Measurements from ENCODE around the gene LPIN2.

The LPIN2 gene

DNA sequence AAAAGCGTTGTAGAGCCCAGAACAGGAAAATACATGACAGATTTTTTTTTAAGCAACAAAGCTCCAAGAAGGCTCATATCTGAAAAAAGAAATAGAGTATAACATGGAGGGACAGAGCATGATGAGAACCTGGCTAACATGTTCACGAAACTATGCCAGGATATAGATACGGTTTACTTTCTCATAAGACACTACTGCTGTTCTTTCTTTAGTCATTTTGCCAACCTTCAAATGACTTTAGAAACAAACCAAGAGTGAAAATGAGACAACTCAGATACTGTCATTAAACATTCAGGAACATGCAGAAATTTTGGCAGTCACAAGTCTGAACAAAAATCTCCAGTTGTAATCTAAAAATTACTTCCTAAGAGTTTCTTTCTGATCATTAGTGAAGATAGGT, 14.3 kb downstream of the LPIN2 start:
- DNase-seq = no peak

DNA sequence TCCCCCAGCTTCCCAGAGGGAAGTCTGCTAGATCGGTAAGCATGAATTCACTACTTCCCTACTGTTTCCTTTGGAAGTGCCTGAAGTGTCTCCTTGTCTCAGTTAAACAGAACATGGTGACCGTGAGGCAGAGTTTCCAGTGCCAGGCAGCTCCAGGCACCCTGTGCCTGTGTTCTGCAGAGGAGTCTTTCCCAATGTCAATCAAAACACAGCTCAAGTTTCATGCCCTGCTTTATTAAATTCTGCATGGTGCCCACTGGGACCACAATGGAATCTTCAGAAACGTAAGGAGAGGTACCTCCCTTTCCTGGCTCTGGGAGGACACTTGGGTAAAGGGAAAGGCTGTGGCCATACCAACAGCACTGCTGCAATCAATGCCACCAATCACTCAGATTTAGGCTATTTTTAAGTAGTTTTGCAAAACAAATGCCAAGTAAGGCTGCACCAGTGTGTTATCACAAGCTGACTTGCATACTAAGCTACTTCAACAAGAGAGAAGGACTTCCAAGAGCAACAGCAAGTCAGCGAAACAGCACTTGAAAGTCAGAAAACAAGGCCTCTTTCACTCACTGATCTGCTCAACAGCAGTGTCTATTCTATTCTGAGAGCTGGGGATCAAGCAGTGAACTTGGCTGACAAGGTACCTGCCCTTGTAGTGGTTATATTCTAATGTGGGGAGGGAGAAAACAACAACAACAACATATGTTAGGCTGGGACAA, 14.9 kb downstream of the LPIN2 start:
- no peak for DNase-seq

DNA sequence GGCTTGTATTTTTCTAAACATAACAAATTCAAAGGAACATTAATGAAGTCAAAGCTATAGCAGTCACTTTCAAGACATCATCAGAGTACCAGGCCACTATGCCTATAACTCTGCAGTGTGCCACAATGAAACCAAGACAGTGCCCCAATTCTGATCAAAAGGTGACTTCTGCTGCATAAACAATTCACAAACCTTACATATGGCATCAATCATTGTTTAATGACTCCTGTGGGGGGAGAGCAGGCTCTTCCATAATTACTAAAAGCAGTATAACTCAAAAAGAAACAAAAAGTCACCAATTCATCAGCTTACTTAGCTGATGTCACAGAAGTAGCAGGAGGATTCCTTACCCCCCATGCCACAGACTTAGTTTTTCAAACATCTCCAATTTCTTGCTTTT, 15.5 kb downstream of the LPIN2 start:
- no peak for DNase-seq

DNA sequence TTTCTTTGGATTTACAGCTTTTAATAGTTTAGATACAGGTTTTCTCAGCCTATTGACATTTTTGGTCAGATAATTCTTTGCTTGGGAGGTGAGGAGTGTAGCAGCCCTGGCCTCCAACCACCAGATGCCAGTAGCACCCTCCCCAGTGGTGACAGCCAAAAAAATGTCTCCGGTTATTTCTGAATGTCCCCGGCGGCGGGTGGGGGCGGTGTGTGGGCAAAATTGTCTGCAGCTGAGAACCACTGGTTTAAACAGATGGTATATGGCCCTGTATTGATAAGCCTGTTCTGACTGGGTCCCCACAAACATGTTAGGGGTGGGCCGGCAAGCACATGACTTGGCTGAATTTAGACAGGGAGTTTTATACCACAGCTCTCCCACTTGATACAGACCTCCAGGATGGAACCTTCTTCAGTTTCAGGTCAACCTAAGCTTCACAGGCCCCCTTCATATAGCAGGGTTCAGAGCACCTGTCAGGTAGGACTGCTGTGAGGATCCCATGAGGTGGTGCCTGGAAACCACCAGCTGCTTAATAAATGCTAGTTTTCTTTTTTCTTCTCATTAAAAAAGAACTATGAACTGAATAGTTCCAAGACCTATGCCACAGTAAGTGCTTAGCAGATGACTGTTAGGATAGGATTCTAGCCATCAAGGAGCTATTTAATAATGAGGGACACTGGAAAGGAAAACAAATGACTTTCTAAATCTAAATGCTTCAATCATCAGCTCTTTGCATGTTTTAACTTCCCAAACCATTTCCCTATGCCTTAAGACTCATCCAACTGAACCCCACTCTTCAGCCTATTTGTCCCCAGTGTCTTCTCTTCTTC, 18.1 kb downstream of the LPIN2 start:
- DNase-seq = no peak

DNA sequence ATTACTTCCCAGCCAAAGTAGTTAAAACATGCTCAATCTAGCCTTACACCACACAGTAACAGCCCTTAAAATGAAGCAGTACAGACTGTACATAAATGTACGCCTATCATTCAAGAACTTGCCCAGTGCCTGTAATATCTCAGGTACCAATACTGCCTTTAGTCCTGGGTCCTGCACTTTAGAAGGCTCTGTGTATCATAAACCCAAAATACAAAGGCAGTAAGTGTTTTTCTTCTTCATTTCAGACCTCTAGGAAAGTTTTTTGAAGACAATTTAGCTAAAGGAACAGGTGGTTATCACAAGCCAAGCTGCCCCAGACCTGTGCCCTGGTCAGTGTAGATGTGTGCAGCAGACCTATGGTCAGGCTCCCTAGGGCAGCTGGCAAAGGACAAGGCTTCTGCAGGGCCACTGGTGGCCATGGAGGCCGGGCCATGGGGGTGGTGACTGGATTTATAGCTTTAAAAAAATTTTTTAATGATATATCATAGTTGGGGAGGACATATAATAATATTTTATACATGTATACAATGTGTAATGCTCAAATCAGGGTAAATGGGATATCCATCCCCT, 18.8 kb downstream of the LPIN2 start:
- no peak for DNase-seq

DNA sequence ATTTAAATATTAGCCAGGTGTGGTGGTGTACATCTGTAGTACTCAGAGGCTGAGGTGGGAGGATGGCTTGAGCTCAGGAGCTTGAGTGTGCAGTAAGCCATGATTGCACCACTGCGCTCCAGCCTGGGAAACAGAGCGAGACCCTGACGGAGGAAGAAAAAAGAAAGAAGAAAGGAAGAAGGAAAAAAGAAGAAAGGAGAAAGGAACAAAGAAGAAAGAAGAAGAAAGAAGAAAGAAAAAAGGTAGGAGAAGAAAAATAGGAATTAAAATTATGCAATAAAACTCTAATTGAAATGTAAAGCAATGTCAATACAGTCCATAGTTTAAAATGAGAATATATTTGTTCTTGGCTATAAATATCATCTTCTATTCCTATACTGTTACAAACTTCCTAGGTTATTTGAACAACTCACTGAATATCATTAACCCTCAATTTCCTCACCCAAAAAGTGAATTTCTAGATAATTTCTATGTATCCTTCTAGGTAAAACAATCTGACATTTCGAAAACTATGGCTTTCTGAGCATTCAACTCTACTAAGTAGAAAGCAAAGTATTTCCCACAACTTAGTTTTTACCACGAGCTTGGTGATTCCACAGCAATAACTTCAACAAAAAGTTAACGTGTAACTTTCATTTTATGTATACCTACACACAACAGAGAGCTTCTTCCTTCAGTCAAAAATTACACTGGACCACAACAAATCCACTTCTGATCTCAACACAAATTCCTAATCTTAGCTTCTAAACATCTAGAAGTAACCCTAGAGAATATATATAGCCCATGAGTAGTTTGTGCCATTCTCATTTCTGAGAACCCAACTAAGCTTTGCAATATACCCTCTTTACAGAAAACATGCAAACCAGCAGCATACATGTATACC, 19.7 kb downstream of the LPIN2 start:
- DNase-seq = no peak

DNA sequence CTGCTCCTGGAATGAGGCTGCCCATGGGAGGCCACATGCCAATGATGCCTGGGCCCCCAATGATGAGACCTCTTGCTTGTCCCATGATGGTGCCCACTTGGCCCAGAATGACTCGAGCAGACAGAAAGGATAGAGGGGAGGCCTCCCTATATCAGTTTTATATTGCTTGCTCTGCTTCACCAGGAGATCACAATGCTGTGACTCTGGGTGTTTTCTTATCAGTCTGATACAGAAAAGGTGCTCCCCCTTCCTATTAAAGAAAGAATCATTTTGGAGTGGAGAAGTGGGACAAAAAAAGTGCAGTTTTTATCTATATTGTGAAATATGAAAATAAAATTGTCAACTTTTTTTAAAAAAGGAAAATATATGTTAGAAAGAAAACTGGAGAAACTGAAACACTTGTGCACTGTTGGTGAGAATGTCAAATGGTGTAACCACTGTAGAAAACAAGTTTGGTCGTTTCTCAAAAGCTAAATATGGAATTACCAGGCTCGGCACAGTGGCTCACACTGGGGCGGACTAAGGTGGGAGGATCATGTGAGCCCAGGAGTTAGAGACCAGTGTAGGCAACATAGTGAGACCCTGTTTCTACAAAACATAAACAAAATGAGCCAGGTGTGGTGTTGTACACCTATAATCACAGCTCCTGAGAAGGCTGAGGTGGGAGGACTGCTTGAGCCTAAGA, 21.8 kb downstream of the LPIN2 start:
- DNase-seq = no peak

DNA sequence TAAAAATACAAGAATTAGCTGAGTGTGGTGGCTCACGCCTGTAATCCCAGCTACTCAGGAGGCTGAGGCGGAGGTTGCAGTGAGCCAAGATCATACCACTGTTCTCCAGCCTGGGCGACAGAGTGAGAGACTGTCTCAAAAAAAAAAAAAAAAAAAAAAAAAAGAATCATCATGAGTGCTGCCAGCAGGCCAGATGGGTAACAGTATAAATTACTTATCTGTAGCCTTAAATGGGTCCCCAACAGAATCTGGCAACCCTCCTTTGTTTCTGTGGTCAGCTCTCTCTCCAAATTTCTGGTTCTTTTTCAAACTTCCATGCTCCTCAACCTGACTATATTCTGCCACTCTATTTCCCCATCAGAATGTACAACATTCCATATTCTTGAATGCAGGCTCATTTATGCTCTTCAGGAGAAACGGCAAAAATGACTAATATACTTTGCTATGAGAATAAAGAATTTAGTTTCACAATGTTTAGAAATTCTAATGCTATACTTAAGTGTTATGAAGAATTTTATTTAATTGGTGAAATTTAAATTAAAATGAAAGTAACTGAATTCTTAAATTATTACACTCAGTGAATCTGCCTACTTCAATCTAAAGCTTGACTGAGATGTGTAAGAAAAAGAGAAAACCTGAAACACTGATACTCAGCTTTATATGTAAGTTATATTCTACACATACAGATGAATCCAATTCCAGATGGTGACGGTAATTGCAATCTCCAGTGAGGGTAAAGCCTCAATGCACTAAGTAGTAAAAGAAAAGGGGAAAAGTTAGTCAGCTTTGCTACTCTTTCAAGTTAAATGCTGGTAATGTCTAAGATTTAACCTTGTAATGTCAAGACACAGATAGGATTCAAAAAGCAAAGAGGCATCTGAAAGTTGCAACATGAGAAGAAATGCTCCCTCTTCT, 24.8 kb downstream of the LPIN2 start:
- DNase-seq = no peak

DNA sequence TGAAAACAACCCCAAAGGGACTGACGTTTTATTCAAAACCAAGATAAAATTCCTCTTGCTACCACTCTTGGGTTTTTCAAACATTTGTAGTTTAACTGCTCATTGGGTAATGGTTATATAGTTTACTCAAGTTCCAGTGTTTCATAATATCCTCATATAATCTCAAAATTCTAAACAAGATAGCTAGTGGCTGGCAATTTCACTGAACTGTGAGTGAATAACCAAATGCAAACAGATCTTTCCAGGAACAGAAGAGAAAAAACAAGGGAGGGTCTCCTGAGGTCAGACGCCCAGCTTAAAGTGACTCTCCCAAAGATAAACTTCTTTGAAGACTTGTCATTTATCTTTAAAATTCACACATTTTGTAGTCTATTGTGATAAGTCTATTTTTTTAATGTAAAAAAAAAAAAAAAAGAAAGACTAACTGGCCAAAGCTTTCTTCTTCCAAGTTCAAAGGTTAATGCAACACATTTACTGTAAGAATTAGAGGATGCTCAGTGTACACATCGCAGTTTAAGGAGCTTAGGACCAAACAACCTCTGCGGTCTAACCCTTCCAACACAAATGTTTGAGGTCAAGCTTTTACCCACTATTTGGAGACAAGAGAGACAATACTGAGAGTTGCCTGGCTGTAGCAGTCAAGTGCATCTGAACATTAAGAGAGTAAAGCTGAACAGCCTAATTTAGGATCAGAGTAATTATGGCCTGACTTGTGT, 26.6 kb downstream of the LPIN2 start:
- DNase-seq = no peak

DNA sequence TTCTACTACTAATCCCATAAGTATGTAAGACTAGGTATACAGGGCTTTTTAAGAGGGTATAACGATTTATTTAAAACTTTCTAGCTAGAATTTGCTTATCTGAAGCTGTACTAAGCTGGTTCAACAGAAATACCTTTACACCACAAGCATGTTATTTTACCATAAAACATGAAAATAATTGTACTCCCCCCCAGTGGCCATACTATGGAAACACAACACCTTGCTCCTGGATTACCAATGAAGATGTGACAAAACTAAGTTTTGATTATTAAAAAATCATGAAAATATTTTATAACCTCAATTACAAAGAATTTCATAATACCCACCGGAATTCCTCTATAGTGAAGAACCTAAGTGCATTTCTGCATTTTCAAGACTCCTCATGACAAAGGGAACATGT, 27.3 kb downstream of the LPIN2 start:
- DNase-seq = no peak

DNA sequence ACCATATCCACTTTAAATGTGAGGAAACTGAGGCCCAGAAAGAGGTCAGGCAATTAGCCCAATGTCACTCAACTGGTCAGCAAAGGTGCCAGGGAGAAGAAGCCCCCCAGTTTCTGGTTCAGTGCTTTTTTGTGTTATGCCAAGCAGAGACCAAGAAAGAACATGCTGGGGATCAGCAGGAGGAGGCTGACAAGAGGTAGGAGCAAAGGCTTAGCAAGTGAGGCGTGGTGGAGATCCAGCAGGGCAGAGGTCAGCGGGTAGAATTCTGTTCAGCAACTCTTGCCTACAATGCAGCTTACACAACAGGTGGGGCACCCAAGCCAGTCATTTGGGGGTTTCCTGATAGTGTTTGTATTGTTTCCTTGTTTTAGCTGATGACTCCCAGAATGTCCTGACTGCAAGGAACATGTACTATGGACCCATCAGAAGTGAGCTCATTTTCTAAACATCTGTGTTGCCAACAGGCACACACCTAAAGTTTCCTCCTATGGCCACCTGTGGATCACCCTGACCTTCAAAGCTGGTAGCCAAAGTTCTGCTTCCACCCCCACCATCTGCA, 28.2 kb downstream of the LPIN2 start:
- no peak for DNase-seq

DNA sequence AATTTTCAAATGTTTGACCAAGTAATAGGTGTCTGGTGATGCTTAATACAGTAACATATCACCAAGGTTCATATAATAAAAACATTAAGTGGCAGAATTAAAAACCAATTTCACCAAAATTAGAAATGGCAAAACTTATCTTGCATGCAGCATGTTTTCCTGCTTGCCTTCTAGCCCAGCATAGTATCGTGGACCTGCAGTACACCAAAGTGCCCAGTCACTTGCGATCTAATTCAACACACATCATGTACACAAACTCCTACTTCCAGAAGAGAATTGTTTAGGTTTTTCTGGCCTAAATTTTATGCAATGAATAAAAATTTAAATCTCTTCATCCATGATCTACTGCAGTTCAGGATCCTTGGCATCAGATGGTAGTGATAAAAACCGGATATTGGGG, 28.9 kb downstream of the LPIN2 start:
- DNase-seq = no peak

DNA sequence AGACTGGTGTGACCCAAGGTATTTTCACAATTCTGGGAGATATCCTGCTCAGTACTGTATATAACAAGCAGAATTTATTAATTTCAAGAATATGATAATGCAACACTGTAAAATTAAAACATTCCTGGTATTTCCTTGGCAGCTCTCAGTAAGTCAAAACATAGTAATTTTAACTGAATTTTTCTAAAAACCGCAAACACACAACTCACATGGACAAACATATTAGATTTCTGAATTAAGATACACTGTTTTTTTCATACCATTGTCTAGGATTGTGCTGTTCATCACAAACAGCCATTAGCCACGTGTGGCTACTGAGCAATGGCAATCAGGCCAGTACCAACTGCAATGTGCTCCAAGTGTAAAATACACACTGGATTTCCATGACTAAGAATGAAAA, 29.6 kb downstream of the LPIN2 start:
- no peak for DNase-seq

DNA sequence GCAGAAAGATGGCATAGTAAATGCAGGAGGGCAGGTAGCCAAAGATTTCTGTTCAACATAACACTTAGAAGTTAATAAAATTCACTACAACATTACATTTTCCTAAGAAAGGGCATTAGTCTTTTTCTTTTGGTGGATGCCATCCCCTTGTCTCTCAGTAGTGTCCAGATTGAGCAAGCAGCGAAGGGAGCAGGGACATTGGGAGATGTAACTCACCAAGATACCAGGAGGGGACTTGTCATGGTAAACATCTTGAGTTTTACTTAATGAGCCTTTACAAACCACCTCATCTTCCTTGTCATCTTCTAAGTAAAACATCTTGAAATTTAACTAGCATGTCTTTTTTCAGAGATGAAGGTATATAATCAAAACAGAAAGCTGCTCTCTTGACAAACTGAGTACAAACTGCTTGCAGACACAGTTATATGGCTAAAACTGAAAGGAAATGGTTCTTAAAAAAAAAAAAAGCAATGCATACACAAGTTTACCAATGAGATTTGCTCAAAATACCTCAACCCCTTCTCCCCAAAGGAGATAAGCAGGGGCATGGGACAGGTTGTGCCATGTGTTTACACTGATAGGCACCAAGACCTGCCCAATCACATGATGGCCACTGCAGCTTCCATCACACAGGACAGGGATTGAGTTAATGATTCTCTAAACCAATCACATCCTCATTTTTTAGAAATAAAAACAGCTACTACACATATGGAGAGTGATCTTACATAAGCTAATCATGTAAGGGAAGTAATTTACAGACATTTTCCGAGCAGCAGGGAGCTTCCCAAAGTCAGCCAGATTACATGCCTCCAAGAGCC, 30.3 kb downstream of the LPIN2 start:
- no peak for DNase-seq

DNA sequence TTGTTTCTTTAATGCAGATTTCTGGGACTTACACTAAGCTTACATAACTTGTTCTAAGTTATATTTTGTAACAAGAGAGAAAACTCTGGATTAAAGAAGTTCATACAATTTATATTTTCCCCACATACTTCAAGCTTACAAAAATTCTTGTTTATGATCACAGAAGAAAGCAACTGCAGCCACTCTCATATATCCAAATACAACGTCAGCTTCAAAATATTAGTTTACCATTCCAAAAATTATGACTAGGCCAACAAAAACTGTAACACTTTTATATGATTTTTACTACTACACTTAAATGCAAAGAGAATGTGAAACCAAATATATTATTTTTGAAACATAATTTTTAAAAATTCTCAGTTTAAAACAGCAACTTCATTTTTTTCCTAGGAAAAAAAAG, 30.9 kb downstream of the LPIN2 start:
- no peak for DNase-seq

DNA sequence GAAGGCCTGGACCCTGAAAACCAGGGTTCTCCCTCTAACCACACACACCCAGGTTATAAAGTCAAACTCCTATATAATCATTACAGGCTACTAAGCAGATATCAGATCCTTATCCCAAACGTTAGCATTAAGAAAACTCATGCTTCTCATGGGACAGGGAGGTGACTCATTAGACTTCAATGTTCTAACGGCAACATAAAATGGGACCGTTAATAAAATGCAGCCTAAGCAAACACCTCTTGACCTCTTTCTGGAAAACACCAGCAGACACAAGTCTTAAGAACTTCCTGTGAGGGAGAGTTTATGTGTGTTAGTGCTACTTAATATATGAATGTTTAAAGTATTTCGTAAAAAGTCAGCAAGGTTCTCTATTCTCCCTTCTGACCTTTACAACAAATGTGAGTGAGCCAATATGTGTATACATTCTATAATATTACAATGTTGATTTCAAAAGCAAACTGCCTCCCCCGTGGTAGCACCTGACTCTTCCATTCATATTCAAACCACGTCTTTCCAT, 31.7 kb downstream of the LPIN2 start:
- no peak for DNase-seq

DNA sequence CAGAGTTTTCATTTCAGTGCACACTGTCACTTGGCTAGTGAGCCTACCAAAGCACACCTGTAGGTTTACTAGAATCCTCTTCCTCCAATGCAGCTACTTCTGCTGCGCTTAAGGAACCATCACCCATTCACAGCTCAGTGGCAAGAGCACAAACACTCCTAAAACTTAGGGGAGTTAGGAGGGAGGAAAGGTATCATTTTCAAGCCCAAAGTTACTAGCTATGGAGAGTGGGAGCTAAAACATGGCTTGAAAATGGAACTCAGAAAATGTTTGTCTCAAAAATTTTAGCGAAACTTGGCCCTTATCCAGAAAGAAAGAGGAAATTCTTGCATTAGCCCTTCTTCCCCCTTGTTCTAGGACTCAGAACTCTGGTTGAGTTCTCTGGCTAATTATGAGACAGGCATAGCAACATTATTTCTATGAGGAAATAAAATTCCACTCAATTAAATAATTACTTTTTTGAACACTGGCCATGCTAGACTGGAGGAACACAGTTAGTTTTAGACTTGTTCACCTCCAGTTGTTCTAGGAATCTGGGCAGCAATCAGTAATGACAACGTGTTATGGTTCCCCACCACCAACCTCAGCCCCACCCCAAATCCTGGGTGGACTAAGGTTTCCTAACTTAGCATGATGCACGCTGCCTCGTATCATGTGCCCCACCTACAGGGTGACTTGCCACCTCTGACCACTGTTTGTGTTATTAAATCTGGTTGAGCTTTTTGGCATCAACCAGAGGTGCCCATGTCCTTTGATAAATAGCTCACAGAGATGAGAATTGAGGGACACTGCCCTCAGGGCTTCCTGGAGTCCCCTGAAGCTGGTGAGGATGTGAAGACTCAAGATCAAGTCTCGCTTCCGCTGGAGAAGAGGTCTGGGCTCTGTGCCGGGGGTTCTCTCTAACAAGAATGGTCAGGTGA, 32.8 kb downstream of the LPIN2 start:
- no peak for DNase-seq

DNA sequence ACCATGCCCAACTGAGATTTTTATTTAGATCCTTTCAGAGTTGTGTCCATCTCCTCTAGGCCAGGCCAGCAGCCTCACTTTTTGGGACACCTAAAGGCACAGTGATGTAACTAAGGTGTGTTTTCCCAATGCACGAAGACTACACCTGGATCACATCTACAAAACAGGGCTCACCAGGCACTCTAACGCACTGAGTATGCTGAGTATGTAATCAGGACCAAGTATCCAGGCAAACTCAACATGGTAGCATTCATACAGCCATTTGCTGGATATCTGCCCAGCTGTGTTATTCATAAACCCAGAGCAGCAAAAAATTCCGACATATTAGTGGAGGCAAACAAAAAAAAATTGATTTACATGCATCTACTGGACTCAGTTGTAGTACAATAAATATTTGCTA, 33.8 kb downstream of the LPIN2 start:
- DNase-seq = no peak
